ENCODE results near the gene ARL13B.
"Not testable (repeated sequence)": the region's sequence is repeated elsewhere in the genome, so short reads cannot be mapped to it uniquely, and the experiment has no call there.

ARL13B gene

DNA sequence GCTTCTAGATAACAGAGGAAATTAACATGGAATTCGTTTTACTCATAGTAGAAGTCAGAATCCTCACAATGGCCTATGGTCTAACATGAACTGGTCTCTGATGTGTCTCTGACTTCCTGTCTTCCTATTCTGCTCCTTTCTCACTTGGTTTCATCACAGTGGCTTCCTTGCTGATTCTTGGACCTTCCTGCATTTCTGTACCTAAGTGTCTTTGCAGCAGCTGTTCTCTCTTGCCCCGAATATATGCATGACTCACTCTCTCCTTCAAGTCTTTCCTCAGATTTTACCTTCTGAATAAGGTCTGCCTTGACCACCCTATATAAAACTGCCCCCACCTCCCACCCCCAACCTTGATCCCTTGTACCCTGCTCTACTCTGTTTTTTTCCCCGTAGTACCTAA is 14.1 kb downstream of the ARL13B start:
- DNase-seq (ENCODE audit: low read depth in 1 of 2, low spot score in 1 of 2) = no peak

DNA sequence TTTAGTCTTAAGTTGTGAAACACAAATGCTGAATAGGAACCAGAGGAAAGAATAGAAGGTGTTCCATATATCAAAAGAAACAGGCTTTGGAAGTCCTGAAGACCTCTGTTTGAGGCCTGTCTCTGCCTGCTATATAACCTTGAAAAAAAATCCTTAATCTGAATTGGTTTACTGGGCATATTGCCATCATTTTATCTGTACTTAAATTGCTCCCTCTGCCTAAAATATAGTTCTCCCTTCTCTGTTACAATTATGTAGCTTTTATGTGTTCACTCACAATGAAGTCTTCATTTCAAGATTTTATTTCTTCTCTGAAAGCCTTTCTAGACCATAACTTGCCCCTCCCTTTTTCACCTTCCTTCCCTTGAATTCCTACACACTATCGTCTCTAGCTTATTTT is 21.2 kb downstream of the ARL13B start:
- no peak for DNase-seq (ENCODE audit: low read depth in 1 of 2, low spot score in 1 of 2)

DNA sequence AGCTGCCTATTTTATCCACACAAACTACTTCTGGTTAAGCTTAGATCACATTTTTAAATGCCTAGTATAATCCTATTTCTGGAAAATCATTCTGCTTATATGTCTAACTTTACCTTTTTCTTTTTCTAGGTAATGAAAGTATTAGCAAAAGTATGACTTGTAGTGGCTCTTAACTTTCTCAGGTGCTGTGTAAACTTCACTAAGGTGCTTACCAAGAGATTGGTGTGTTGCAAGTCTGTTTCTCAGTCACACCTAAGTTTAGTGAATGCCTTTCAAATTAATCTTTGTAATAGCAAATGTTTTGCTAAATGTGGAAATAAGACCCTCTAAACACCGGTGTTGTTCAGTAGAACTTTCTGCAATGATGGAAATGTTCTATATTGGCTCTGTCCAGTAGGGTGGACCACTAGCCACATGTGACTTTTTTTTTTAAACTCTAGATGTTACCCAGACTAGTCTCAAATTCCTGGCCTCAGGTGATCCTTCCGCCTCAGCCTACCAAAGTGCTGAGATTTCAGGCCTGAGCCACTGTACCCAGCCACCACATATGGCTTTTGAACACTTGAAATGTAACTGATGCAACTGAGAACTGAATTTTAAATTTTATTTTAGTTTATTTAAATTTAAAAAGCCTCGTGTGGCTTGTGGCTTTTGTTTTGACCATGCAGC is 22.0 kb downstream of the ARL13B start:
- DNase-seq (ENCODE audit: low read depth in 1 of 2, low spot score in 1 of 2) = no peak

DNA sequence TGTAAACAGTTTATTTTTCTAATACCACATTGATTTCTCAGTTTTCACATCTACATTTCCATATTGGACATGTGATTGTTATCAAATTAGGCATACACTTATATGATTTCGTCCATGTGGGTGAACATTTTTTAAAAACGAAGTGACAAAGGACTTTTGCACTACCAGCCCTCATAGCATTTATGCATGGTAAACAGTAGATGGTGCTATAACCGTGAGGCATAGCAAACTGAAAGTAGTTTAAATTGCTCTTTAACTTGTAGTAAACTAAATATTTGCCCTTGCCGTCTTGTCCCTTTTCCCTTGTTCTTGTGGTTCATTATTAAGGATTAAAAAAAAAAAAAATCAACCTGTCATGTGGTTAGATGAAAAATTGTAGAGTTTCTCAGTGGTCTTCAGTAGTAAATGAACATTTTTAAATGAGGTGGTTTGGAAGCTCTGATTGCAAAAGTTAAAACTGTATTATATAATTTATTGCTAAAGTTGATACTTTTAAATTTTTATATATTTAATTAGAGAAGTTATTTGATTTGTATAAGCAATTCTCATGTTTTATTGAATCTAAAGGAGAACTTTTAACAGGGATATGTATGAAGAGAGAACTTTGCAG is 24.5 kb downstream of the ARL13B start:
- no peak for DNase-seq (ENCODE audit: low read depth in 1 of 2, low spot score in 1 of 2)

DNA sequence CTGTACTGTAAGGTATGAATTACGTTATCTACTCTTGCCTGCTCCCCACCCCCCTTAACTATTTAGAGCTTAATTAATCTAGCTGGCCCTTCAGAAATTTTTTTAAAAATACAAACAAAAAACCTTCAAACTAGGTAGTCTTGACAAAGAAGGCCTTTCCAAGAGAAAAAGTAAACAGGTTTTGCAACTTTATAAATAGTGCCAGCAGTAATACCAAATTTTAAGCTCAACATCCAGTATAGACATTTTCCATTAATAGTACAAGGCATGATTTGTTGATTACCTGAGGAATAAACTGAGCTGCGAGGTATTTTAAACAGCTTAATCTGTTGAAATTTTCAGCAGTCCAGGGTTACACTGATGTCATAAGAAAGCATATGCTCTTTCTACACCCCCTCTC is 28.3 kb downstream of the ARL13B start:
- DNase-seq (ENCODE audit: low read depth in 1 of 2, low spot score in 1 of 2) = no peak

DNA sequence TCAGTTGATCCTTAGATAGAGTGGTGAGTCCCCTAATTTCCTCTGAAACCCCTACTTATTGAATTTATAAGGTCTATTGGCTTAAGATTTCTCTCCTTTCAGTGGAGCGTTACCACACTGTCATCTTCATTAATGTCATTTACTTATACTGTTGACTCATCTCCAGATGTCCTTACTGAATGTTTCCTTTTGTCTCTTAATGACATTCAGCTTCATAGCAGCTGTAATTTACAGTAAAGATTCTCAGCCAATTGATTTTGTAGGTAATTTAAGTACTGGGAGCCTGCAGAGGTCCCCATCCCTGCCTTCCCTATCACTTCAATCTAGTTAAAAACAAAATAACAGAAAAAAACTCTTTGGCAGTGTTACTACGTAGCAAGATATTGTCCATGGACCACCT is 29.7 kb downstream of the ARL13B start:
- no peak for DNase-seq (ENCODE audit: low read depth in 1 of 2, low spot score in 1 of 2)

DNA sequence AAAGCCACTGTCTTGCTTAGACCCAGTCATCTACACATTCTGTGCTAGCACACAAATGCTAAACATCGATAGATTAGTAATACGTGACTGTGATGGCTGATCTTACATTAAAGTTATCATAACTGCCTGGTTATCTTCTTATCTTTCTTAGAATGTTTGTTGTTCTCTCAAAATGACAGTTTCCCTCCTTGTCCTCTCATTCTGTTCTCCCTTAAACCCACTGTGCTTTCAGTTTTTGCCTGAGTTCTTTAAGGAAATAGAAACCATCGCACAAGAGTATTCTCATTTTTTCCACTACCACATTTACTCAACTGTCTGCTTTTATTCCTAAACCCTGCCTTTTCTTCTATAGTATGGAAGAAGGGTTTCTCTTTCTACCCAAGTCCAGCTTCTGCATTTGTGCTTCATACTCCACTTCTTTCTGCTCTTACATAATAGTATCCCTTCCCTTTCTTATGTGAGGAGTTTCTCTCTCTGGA is 31.3 kb downstream of the ARL13B start:
- no peak for DNase-seq (ENCODE audit: low read depth in 1 of 2, low spot score in 1 of 2)

DNA sequence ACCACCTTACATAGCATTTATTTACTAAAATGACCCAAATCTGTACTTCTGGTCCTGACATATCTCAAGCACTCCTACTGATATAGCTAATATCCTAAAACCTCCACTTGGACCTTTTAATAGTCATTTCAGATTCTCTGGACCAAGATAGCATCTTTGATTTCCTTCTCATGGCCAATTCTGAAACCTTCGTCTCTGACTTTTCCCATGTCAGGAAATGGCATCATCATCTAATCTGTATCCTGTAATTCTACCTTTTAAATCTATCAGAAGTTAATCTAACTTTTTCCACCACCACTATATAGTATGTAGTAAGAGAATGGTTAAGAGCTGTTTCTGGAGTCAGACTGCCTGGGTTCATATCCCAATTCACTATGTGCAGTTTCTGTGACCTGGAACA is 32.2 kb downstream of the ARL13B start:
- no peak for DNase-seq (ENCODE audit: low read depth in 1 of 2, low spot score in 1 of 2)

DNA sequence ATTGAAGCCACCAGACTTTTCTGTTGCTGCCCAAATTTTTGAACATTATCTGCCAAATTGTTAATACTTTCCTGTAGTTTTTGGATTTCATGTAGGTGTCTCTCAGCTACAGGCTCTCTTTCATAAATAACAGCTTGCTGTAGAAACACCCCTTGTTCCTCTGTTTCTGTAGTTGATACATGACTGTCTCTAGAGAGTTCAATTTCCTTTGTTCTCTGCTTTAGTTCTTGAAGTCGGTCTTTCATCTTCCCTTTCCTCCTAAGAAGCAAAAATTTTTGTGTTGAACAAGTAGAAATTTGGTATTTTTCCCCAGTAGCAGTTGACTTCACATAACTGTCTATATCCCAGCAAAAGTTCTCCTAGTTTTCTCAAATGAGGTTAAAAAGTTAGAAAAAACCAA is 35.1 kb downstream of the ARL13B start:
- DNase-seq (ENCODE audit: low read depth in 1 of 2, low spot score in 1 of 2) = no peak

DNA sequence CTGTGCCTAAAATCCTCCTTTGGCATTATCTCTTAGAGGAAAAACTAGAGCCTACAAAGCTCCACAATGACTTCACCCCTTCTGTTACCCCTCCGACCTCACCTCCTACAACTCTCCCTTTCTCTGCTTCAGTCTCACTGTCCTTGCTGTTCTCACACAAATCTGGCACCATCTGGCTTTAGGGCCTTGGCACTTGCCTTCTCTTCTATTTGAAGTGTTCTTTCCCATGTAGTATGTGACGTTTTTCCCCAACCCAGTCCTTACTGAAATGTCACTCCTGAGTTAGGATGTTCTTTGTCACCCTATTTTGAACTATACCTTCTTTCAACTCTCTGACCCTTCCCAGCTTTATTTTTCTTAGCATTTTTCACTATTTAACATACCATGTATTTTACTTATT is 39.7 kb downstream of the ARL13B start:
- DNase-seq (ENCODE audit: low read depth in 1 of 2, low spot score in 1 of 2) = no peak

DNA sequence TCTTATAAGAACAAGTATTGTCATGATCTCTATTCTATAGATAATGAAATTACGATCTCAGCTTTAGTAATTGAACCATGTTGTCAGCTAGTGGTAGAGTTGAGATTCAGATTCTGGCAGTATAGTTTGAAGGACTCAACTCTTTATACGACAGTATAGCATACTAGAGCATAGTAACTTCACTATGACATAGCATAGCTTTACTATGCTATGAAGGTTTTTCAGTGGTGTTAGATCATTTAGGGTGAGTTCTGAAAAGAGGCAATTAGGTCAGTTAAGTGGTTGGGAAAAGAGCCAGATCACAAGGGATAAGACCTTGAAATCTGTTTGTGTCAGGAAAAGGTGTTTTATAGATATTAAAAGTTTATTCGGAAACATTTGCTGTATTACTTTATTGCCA is 40.3 kb downstream of the ARL13B start:
- no peak for DNase-seq (ENCODE audit: low read depth in 1 of 2, low spot score in 1 of 2)

DNA sequence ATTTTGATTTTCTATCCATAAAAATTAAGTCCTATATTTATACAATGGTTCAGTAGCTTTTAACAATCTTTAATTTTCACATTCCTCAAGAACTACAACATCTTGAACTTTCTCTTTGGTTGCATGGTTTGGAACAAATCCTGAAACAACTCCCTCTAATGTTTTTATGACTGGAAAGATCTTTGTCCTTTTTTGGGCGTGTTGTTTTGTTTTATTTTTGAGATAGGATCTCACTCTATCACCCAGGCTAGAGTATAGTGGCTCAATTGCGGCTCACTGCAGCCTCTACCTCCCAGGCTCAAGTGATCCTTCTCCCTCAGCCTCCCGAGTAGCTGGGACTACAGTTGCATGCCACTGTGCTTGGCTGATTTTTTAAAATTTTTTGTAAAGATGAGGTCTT is 44.4 kb downstream of the ARL13B start:
- DNase-seq (ENCODE audit: low read depth in 1 of 2, low spot score in 1 of 2) = no peak

DNA sequence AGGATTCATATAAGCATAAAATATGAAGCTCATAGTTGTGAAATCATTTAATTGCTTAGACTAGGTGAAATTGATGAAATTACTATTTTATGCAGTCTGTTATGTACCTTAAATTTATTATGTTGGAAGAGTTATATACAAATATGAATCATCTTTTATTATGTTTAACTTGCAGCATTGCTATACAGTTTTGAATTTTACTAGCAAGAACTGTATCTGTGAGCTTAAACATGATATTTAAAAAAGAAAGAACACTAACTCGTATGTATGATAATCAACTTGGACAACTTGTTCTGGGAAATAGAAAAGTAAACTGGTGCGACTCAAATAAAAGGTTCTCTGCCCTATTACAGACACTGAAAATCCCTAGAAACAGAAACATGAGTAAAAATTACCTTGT is 46.7 kb downstream of the ARL13B start:
- DNase-seq (ENCODE audit: low read depth in 1 of 2, low spot score in 1 of 2) = no peak

DNA sequence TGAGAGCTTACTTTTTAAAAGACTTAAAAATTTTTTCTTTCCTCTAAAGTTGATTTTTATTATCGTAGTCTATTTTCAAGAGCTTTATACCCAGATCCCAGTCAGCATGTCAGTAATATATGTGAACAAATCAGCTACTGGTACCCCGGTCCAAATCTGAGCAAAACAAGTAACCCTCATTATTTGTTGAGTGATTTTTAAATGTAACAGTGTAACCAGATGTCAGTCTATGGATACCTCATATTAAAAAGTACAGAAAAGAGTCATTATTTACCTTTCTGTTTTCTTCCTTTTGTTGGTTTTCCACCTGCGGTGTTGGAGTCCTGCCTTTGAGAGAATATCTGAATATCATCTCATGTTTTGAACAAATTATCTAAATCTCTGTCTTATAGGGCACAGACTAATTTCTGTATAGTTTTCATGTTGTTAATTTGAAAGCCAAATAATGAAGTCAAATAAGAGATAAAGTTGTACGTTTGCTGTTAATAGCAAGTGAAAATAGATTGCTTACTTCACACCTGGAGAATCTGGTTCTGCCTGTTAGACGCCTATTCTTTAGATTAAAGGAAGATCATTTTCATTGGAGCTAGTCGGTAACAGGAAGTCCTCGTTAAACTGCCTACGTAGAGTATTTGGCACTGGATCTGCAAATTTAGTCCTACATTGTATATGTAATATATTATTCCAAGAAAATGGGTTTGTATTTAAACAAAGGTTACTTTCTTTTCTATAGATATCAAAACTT is 48.3 kb downstream of the ARL13B start, which contains the start of gene STX19:
Gene STX19 (minus strand): TSS at position 505 of the 745 bp plus-strand sequence. CDS start 13,328 bp downstream, outside the sequence.
- DNase-seq (ENCODE audit: low read depth in 1 of 2, low spot score in 1 of 2) = no peak

DNA sequence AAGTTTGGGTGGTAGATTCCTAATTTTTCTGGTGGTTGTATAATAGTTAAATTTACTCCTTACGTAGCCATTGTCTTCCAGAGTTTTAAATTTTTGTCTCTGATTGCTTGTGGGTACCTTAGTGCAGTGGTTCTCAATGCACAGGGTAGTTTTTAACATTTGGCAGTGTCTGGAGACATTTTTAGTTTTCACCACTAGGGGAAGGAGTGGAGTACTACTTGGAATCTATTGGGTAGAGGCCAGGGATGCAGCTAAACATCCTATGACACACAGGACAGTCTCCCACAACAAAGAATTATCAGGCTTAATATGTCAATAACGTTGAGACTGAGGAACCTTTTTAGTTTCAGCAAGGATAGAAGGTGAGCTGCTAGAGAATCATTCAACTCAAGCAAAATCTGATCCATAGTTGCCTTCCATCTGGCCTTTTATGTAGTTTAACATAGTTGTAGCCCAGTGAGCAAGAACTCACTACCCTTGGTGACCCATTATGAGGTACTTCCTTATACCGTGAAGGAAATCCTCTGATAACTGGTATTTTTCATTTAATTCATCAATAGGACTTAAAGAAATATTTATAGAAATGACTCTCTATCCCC is 57.1 kb downstream of the ARL13B start:
- no peak for DNase-seq (ENCODE audit: low read depth in 1 of 2, low spot score in 1 of 2)

DNA sequence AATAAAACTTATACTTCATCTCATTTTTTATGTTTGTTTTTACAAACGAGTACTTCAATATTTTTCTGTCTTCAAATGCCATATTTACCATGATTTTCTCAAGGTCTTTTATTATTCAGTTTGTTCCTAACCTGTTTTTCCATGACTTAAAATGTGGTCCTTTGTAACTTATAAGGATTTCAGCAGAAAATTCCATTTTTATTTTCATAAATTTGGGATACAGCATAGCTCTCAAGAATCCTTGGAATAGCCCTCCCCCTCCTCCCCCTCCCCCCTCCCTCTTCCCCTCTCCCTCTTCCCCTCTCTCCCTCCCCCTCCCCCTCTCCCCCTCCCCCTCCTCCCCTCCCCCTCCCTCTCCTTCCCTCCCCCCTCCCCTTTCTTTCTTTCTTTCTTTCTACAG is 63.3 kb downstream of the ARL13B start:
- no peak for DNase-seq (ENCODE audit: low read depth in 1 of 2, low spot score in 1 of 2)

DNA sequence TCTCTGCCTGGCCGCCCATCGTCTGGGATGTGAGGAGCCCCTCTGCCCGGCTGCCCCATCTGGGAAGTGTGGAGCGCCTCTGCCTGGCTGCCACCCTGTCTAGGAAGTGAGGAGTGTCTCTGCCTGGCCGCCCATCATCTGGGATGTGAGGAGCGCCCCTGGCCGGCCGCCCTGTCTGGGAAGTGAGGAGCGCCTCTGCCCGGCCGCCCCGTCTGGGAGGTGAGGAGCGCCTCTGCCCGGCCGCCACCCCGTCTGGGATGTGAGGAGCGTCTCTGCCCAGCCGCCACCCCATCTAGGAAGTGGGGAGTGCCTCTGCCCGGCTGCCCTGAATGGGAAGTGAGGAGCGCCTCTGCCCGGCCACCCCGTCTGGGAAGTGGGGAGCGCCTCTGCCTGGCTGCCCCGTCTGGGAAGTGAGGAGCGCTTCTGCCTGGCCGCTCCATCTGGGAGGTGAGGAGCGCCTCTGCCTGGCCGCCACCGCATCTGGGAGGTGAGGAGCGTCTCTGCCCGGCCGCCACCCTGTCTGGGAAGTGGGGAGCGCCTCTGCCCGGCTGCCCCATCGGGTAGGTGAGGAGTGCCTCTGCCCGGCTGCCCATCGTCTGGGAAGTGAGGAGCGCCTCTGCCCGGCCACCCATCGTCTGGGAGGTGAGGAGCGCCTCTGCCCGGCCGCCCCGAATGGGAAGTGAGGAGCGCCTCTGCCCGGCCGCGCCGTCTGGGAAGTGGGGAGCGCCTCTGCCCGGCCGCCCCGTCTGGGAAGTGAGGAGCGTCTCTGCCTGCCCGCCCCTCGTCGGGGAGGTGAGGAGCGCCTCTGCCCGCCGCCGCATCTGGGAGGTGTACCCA is 64.4 kb downstream of the ARL13B start:
- not testable (repeated sequence) for DNase-seq (ENCODE audit: low read depth in 1 of 2, low spot score in 1 of 2)

DNA sequence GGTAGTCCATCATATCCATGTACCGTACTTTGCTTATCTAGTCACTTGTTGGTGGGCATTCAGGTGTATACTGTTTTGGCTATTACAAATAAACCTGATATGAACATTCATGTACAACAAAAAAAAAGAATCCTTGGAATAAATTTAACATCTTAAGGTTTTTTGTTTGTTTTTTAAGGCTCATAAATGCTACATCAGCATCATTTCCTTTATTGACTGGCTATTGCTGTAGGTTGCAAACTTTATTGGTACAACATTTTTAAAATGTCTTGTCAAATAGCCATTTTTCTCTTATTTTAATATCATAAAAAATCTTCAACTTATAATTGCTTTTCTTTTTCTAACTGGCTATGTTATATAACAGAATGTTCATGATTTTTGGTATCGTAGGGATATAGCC is 66.6 kb downstream of the ARL13B start:
- no peak for DNase-seq (ENCODE audit: low read depth in 1 of 2, low spot score in 1 of 2)

DNA sequence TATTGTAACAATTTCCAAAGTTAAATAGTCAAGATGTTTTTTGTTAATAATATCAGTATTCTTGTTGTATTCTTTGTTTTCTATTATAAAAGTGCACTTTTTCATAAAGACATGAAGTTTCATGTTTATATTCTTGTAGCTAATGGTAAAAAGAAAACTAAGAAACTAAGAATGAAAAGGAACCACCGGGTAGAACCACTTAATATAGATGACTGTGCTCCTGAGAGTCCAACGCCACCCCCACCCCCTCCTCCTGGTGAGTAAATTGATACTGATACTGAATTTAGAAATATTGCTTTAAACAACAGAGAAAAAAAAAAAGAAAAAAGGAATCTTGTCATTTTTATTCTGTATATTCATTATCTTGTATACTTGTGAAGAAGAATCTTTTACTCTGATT is 69.3 kb downstream of the ARL13B start:
- DNase-seq (ENCODE audit: low read depth in 1 of 2, low spot score in 1 of 2) = no peak

DNA sequence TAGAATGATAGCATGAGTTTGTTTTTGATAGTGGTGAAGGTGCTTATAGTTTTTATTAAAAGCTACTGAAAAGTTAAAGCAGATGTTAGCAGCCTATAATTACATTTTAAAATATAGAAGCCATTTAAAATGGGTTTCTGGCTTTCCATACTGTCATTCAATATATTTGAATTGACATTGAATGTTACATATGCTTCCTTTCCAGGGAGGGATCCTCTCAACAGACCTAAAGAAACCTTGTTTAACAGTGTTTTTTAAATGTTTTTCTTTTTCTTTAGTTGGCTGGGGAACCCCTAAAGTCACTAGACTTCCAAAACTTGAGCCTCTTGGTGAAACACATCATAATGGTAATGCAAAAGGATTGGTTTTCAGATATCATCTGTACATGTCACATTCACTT is 70.6 kb downstream of the ARL13B start:
- DNase-seq (ENCODE audit: low read depth in 1 of 2, low spot score in 1 of 2) = no peak

DNA sequence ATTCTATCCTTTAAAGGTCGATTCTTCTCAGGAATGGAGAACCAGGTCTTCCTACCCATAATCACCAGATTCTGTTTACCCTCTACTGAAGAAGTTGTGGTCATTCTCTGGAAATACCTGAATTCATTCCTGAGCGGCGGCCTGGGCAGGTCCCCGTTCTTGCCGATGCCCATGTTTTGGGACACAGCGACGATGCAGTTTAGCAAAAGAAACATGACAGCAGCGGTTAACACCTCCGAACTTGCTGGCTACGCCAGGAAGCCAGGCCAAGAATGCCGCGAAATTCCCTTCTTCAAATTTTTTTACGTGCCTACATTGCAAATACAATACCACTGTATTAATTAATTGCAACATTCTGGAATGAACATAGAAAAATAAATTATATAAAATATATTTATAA is 81.3 kb downstream of the ARL13B start:
- no peak for DNase-seq (ENCODE audit: low read depth in 1 of 2, low spot score in 1 of 2)

All from activated T-helper 1 cell treated with anti-CD3 and anti-CD28 coated beads, Interleukin-2, amount 50 U/mL, for 16 hours (primary cell).